ENCODE measurements around the gene SYT13.

Gene SYT13

GRCh38 chr11:45215098-45215865, 70.9 kb downstream of the SYT13 start:
- DNase-seq: no peak

- DNase-seq: no peak
Observed at GRCh38 chr11:45213717-45214116, 72.4 kb downstream of the SYT13 start.

GRCh38 chr11:45213316-45213665, 72.8 kb downstream of the SYT13 start:
- DNase-seq: no peak

GRCh38 chr11:45212566-45213315, 73.4 kb downstream of the SYT13 start:
- DNase-seq: peak; percentile 3

GRCh38 chr11:45211732-45212131, 74.4 kb downstream of the SYT13 start:
- no peak for DNase-seq

GRCh38 chr11:45210846-45211245, 75.3 kb downstream of the SYT13 start:
- no peak for DNase-seq

- DNase-seq: peak; percentile 5
Observed at GRCh38 chr11:45209891-45210699, 76.0 kb downstream of the SYT13 start.

- no peak for DNase-seq
Observed at GRCh38 chr11:45209000-45209879, 76.9 kb downstream of the SYT13 start.

- no peak for DNase-seq
Observed at GRCh38 chr11:45208135-45208534, 78.0 kb downstream of the SYT13 start.

GRCh38 chr11:45205978-45206377, 80.2 kb downstream of the SYT13 start:
- no peak for DNase-seq

- DNase-seq: no peak
Observed at GRCh38 chr11:45204761-45205160, 81.4 kb downstream of the SYT13 start.

- no peak for DNase-seq
Observed at GRCh38 chr11:45193695-45194094, 92.4 kb downstream of the SYT13 start.

Data from NCI-H82 (cell line).